MM.1S (cell line): ENCODE results near the gene GPSM1.

Experiments
- DNase-seq: peaks from one replicate; pipeline ENCODE4 v3.0.0-alpha.2; 2015
- H2AFZ ChIP-seq: fragments of 300-600 bp; sonication (generic); 2 replicates; pipeline ENCODE4 v1.6.0; 2016; ENCODE audit warnings: antibody characterized with exemption, low read length
- H3F3A ChIP-seq: fragments of 300-600 bp; sonication (generic); 2 replicates; pipeline ENCODE4 v1.6.1; 2016; ENCODE audit warnings: mild to moderate bottlenecking, antibody characterized with exemption, low read length, moderate library complexity, mixed read lengths; ENCODE audit not compliant: insufficient read depth
- H3K27ac ChIP-seq: fragments of 300-600 bp; sonication (generic); 2 replicates; pipeline ENCODE4 v1.5.1; 2016; ENCODE audit warnings: mild to moderate bottlenecking, low read length
- H3K27me3 ChIP-seq: fragments of 300-600 bp; sonication (generic); replicated peaks from 2 replicates; pipeline ENCODE4 v1.6.0; 2016; ENCODE audit warnings: low read length; ENCODE audit not compliant: insufficient read depth
- H3K36me3 ChIP-seq: fragments of 300-600 bp; sonication (generic); replicated peaks from 2 replicates; pipeline ENCODE4 v1.6.1; 2016; ENCODE audit warnings: mild to moderate bottlenecking, low read length, mixed read lengths; ENCODE audit not compliant: insufficient read depth
- H3K4me1 ChIP-seq: fragments of 300-600 bp; sonication (generic); 2 replicates; pipeline ENCODE4 v1.6.1; 2016; ENCODE audit warnings: low read length, mixed read lengths
- H3K4me2 ChIP-seq: fragments of 300-600 bp; sonication (generic); 2 replicates; pipeline ENCODE4 v1.6.0; 2016; ENCODE audit warnings: low read depth, low read length
- H3K4me3 ChIP-seq: fragments of 300-600 bp; sonication (generic); 2 replicates; pipeline ENCODE4 v1.5.1; 2016; ENCODE audit warnings: low read length, mixed read lengths
- H3K79me2 ChIP-seq: fragments of 300-600 bp; sonication (generic); 2 replicates; pipeline ENCODE4 v1.6.1; 2016; ENCODE audit warnings: mixed run types, low read length, mixed read lengths
- H3K9ac ChIP-seq: fragments of 300-600 bp; sonication (generic); 2 replicates; pipeline ENCODE4 v1.6.1; 2016; ENCODE audit warnings: low read length, mixed read lengths
- H3K9me2 ChIP-seq: fragments of 300-600 bp; sonication (generic); replicated peaks from 2 replicates; pipeline ENCODE4 v1.6.1; 2016; ENCODE audit warnings: mild to moderate bottlenecking, low read length, mixed read lengths; ENCODE audit not compliant: insufficient read depth
- H3K9me3 ChIP-seq: fragments of 300-600 bp; sonication (generic); replicated peaks from 2 replicates; pipeline ENCODE4 v1.6.1; 2016; ENCODE audit warnings: mild to moderate bottlenecking, low read length, mixed read lengths; ENCODE audit not compliant: insufficient read depth
- H4K20me1 ChIP-seq: fragments of 300-600 bp; sonication (generic); 2 replicates; pipeline ENCODE4 v1.6.1; 2016; ENCODE audit warnings: mild to moderate bottlenecking, low read length, moderate library complexity, mixed read lengths; ENCODE audit not compliant: insufficient read depth
- CTCF ChIP-seq: fragments of 300-600 bp; sonication (generic); IDR thresholded peaks from 2 replicates; pipeline ENCODE4 v1.5.1; 2016; ENCODE audit warnings: antibody characterized with exemption, low read length, mixed read lengths
- EZH2 ChIP-seq: fragments of 300-600 bp; sonication (generic); optimal IDR thresholded peaks from 2 replicates; pipeline ENCODE3; 2017; ENCODE audit warnings: low read depth, mild to moderate bottlenecking, antibody characterized with exemption, low read length, mixed read lengths
- EZH2phosphoT487 ChIP-seq: fragments of 300-600 bp; sonication (generic); IDR thresholded peaks from 2 replicates; pipeline ENCODE4 v1.6.1; 2018; ENCODE audit warnings: antibody characterized with exemption, low read length

Gene GPSM1

DNA sequence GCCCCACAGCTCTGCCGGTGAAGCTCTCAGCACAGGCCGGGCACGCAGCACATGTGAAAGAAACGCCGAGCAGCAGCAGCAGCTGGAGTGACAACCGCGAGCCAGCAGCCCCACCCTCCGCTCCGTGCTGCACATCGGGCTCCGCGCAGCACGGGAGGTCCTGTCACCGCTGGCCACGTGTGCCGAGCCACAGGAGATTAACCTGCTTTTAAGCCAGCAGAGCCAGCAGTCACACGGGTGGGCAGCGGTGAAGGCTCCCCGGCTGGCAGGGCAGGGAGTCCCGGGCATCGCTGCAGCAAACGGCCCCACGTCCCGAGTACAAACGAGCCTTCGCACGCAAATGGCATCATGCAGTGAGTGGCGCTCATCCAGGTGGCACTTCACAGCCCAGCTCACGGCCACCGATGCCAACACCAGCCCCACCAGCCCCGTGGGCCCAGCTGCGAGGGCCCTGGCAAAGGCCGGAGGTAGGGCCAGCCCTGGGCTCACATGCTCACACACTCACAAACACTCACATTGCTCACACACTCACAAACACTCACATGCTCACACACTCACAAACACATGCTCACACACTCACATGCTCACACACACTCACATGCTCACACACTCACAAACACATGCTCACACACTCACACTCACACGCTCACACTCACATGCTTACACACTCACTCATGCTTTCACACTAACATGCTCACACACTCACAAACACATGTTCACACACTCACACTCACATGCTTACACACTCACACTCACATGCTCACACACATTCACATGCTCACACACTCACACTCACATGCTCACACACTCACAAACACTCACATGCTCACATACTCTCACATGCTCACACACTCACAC is 34.5 kb upstream of the GPSM1 start:
- Histone ChIP-seq H3K36me3 (no peaks in the 10 kb centered on the region), H3K4me3 (no peak overlapping the region), H3K9me3 (no peaks in the 10 kb centered on the region), H3K79me2 (no peaks in the 10 kb centered on the region), H2AFZ (no peak overlapping the region), H3K27ac (no peak overlapping the region), H3K9me2 (no peaks in the 10 kb centered on the region), H3K9ac (no peak overlapping the region), H3K4me1 (peaks cover 11% of the 10 kb centered on the region; the same call in 1 of the 2 replicates), H3K27me3 (peaks cover 58% of the 10 kb centered on the region), H3K4me2 (no peak overlapping the region), H3F3A (peaks cover 13% of the 10 kb centered on the region), H4K20me1 (no peaks in the 10 kb centered on the region)
- TF ChIP-seq EZH2: no peak
- TF ChIP-seq EZH2phosphoT487: no peak
- DNase-seq: no peak

GRCh38 chr9:136293476-136294077 is 33.8 kb upstream of the GPSM1 start:
- Histone ChIP-seq H3K9me2 (no peaks in the 10 kb centered on the region), H3K36me3 (no peaks in the 10 kb centered on the region), H3K79me2 (no peaks in the 10 kb centered on the region), H2AFZ (no peak overlapping the region), H3K27ac (no peak overlapping the region), H3F3A (peaks cover 13% of the 10 kb centered on the region), H3K4me2 (no peak overlapping the region), H3K4me1 (peaks cover 11% of the 10 kb centered on the region; the same call in 1 of the 2 replicates), H3K27me3 (peaks cover 58% of the 10 kb centered on the region), H3K9me3 (no peaks in the 10 kb centered on the region), H4K20me1 (no peaks in the 10 kb centered on the region), H3K4me3 (no peak overlapping the region), H3K9ac (no peak overlapping the region)
- no peak for DNase-seq
- TF ChIP-seq CTCF: no peak
- no peak for TF ChIP-seq EZH2
- no peak for TF ChIP-seq EZH2phosphoT487

- H3K4me3 ChIP-seq: no peak overlapping the region
- no peaks in the 10 kb centered on the region for H3K9me2 ChIP-seq
- H2AFZ ChIP-seq: no peak overlapping the region
- H3K4me2 ChIP-seq: no peak overlapping the region
- peaks cover 13% of the 10 kb centered on the region for H3F3A ChIP-seq
- H3K79me2 ChIP-seq: no peaks in the 10 kb centered on the region
- H3K9me3 ChIP-seq: no peaks in the 10 kb centered on the region
- no peaks in the 10 kb centered on the region for H4K20me1 ChIP-seq
- peaks cover 11% of the 10 kb centered on the region; the same call in 1 of the 2 replicates for H3K4me1 ChIP-seq
- no peak overlapping the region for H3K27ac ChIP-seq
- no peak for DNase-seq
- H3K9ac ChIP-seq: no peak overlapping the region
- H3K36me3 ChIP-seq: no peaks in the 10 kb centered on the region
- TF ChIP-seq EZH2phosphoT487 (no peak), CTCF (no peak), EZH2 (no peak)
- H3K27me3 ChIP-seq: peaks cover 60% of the 10 kb centered on the region
These were observed 32.9 kb upstream of the GPSM1 start for GRCh38 chr9:136294437-136294836.
